ENCODE measurements around the gene OPRL1.

Gene OPRL1

DNA sequence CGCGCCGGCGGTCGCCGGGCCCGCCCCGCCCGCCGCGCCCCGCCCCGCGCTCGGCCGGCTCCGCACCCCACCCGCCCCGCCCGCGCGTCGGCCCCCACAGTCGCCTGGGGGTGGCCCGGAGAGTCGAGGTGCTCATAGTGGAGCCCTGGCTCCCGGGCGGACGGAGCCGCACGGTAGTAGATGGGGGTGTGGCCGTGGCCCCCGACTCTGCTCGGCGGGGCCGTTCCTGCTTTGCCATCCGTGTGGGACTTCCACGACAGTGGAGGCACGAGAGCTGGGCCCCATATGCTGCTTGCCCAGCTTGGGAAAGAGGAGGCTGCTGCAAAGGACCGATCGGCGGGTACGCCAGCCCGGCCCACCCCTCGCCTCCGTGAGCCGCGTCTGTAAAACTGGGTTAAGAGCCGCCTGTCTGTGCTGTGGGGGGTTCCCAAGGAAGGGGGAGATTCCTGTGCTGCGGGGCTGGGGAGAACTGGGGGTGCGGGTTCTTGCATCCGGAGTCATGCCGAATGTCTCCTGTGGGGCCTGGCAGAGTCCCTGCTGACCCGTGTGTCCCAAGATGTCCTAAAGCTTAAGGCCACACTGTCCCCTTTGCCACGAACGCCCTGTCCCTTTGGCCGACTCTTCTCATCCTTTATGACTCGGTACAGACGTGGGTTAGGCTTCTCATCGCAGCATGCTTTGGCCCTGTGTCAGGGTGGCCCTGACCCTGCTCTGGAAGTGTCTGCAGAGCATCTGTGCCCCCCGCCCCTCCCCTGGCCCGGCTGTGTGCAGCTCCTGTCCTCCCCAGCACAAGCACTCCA, at the start of gene OPRL1:
OPRL1 (plus strand) TSS at position 70 of the 800 bp plus-strand sequence. CDS start 12,639 bp downstream, outside the sequence.
- no peak for DNase-seq

DNA sequence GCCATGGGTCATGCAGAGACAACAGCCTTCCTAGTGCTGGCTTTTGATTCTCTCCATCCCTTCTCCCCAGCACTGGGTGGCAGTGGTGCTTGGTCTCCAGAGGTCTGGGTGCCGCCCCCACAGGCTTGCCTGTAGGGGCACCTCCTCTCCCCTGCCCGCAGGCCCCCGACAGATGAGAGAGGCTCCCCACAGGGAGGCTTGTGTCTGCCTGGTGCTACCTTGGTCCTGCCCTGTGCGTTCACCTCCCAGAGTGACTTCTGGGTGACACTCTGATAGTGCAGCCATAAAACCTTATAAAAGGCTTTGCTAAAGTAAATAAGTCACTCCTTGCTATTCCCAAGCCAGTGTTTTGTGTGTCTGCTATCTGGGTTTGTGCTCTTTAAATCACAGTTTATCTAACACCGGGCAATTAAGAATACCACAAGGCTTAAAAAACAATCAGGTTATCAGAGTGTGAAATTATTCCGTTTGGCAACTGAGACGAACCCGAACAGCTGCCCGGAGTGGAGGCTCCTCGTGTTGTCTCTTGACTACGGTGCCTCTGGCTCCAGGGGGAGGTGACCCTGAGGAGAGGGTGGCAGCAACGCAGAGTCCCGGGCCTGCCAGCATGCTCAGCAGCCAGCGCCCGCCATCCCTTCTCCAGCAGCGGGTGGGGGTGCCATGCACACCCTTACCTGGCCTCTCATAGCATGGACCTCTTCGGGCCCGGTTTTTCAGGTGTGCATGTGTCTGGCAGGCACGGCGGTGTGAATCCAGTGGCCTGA, 49.3 kb upstream of the OPRL1 start:
- DNase-seq: no peak

DNA sequence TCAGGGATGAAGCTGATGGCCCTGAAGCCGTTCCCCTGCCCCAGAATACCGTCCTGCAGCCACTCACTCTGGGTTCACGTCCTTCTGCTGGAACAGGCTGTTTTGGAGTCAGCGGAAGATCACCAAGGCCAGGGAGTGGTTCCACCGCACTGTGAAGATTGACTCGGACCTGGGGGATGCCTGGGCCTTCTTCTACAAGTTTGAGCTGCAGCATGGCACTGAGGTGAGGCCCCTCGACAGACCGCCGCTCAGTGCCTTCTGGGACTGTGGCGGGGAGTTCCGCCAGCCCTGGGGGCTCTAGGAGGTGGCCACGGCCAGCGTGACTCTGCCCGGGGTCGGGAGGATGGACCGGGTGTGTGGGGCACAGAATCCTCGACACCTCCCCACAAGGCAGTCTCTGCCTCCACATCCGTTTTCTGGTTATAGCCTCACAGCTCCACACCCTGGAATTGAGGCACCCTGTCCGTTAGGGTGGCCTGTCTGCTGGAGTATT, 48.0 kb upstream of the OPRL1 start:
- DNase-seq: no peak

- no peak for DNase-seq
Observed at GRCh38 chr20:64032706-64033624, 46.9 kb upstream of the OPRL1 start.

- no peak for DNase-seq
Observed at GRCh38 chr20:64033981-64034493, 45.8 kb upstream of the OPRL1 start.

- DNase-seq: no peak
Observed at GRCh38 chr20:64035066-64035932, 44.6 kb upstream of the OPRL1 start.

DNA sequence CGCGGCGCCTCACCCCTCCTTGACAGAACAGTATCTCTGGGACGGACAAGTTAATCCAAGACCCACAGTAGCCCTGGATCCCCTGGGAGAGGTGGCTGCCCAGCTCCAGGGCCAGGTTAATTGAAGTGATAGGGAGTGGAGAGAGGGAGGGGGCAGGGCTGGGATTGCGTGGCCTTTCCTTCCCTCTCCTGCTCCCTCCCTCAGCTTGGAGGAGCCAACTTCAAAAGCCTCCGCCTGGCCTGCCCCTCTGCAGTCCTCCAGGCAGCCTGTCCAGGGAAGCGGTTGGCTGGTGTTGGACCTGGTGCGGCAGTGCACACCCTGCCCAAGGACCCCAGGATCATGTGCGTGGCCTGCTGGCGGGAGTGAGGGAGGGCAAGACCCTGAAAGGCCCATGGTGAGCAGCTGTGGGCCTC, 43.9 kb upstream of the OPRL1 start, which contains the start of gene C20orf204:
C20orf204 (plus strand) TSS at position 250 of the 413 bp plus-strand sequence; CDS start at position 392, 142 bp downstream.
- no peak for DNase-seq

DNA sequence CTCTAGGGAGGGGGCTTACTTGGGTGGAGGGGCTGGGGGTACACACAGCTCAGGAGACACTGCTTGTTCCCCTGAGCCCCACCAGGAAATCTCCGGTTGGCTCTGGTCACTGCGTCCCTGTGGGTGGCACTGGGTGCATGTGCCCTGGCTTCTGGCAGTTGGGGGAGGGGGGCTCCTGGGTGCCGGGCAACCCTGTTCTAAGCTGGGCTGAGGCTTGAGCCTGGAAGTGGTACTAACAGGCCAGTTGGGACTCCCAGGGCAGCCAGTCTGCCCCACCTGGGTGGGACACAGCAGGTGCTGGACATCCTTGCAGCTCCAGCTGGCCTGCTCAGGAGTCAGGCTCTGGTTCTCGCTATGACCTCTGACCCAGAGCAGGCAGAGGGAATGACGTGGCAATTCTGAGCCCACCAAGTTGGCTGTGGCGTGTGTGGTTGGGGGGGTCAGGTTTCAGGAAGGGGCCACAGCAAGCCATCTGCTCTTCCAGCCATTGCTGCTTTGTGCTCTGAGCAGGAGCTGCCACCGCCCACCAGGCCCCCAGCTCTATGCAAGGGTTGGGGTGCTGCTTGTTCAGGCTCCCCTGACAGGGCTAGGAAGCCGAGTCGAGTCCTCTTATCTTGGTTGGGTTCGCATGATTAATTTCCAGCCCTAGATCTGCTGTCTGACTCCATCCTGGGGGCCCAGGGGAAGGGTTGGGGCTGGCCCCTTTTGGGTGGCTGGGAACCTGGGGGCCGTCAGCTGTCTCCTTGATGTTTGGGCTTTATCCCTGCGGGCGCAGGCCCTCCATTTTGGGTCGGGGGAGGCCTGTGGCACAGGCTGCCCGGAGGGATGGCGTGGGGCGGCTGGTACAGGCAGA, 43.3 kb upstream of the OPRL1 start:
- DNase-seq: no peak

GRCh38 chr20:64037199-64037497, 42.7 kb upstream of the OPRL1 start:
- DNase-seq: no peak

DNA sequence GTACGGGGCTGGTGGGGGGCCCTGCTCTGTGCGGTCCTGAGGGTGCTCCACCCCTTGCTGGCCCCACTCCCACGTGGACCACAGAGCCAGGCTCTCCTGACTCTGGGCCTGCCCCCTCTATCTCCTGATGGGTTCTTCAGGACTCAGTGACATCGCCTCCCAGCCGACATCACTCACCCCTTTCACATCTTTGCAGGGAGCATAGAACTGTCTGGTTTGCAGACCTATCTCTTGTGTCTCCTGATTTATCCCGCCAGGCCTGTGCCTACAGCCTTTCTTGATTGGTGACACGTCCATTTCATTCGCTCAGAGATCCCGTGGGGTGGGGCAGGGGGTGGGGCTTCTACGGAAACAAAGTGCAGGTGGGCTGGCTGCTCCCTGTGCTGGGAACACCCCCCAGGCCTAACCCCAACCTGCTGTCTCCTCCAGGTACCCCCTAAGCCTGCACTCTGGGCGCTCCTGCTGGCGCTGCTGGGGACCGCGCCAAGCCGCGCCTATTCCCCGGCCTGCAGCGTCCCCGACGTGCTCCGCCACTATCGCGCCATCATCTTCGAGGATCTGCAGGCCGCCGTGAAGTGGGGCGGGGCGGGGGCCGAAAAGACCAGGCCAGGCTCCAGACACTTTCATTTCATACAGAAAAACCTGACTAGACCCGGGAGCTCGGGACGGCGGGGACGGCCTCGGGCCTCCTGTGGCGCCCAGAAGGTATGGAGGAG, 42.2 kb upstream of the OPRL1 start:
- peak; percentile 36 for DNase-seq

DNA sequence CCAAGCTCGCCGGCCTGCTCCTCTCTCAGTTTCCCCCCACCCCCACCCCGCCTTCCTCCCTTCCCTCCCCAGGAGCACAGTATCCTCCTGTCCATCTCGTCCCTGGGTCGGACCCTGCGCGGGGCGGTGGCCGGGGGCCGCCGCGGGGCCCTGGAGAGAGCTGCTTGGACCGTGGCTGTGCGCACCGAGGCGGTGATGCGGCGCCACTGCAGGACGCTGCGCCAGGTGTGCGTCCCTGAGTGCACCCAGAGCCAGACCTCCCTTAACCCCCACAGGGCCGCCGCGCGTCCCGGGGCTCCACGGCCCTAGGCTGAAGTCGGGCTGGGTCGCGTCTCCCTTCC, 41.7 kb upstream of the OPRL1 start:
- DNase-seq: peak; percentile 76

- DNase-seq: peak; percentile 87
Observed at GRCh38 chr20:64038565-64039292, 41.2 kb upstream of the OPRL1 start.

DNA sequence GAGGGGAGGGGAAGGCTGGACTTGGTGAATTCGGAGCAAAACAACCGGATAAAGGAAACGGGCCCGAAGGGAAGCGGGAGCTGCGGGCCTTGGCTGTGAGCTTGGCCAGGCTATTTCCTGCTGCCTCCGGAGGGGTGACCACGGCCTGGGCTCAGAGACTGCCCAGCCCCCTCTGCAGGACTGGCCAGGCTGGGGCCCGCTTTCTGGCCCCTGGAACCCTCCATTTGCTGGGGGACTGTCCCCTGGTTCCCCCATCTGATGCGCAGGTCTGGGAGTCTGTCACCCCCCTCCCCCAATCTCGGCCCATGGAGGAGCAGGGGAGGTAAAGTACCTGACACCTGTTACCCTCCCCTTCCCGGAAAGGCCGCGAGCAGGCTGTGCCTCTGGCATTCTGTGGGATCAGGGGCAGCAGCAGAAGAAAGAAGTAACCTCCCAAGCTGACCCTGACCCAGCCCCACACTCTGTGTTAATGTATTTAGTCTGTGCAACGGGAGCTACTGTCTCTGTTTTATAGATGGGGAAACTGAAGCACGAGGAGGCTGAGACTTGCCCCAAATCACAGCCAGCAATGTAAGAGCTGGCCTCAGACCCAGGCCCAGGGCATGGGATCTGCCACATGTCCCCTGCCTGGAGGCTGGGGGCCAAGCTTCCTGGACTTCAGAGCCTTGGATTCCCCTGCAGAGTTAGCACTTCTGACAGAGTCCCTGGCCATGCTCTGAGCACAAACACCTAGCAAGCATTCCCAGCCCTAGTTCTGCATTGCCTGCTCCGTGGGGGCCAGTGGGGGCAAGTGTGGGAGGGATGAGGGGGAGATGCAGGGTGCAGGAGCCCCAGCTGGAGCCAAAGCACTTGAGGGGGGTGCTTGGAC, 40.4 kb upstream of the OPRL1 start:
- no peak for DNase-seq

DNA sequence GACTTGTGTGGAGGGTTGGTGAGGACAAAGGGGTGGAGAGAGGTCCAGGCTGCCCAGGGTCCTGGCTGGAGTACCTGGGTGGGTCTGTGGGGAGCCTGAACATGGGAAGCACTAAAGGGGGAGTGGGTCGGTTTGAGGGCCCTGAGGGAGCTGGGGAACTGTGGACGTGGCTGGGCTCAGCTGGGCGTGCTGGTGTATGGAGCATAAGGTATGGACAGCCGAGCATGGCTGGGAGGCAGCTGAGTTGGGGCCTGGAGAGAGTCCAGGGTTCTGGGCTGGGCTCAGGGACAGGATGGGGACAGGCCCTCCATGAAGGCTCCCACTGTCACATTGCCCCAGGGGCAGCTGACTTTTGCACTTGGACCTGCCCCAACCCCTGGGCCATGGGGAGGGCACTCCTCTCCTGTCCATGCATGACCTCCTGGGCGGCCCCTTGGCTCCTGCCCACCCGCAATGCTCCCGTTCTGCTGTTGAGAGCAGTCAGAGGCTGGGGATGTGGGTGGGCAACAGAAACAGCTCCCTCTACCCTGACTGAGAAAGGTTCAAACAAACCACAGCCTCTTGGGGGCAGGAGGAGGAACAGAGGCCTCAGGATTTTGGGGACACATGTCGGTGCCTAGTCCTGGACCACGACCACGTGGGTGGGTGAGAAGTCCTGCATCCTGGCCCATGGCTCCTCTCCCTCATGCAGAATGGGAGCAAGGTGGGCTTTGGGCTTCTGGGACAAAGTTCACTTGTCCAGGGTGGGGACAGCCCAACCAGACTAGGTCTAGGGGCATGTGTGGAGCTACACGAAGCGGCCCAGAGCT, 39.4 kb upstream of the OPRL1 start:
- no peak for DNase-seq

DNA sequence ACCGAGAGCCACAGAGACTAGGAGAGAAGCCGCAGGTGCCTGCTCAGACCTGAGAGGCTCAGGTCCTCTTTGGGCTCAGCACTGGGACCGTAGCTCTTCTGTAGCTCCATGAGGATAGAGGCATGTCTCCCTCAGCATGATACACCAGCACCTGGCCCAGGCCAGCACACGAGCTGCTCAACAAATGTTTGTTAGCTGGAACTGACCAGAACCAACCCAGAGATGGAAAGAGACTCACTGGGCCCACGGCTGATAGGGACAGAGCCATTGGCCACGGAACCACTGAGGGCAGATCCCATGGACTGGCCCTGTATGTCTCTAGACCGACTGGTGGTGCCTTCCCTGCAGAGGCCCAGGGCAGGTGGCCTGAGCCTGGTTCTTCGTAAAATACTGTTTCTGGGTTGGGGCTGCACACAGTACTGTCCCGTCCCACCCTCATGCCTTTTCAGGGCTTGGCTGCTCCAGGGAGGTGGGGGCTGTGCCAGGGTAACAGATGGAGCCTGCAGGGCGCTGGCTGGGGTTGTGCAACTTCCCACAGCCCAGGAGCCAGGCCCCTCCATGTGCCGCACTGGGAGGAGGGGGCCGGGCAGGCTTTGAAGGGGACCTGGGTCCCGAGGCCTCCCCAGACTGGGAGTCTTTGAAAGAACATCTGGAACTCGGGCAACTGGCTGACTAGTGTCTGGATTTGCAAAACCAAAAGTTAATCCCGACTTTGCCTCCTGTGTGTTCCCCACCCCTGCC, 38.7 kb upstream of the OPRL1 start:
- no peak for DNase-seq

- no peak for DNase-seq
Observed at GRCh38 chr20:64041781-64042053, 38.2 kb upstream of the OPRL1 start.

Measured in RPMI8226 (cell line).